Nephron progenitor cell (in vitro differentiated cells): ENCODE results near the gene DYRK3.

ENCODE experiments used
- DNase-seq: peaks from one replicate; pipeline ENCODE4 v3.0.0; 2021
- H3K27ac Mint-ChIP-seq: 2 replicates; pipeline ENCODE4 v1.8.0; 2021; ENCODE audit warnings: mild to moderate bottlenecking, moderate library complexity, mixed read lengths
- H3K27me3 Mint-ChIP-seq: 2 replicates; pipeline ENCODE4 v1.8.0; 2021; ENCODE audit warnings: mild to moderate bottlenecking, low read depth, mixed read lengths; ENCODE audit not compliant: poor library complexity
- H3K36me3 Mint-ChIP-seq: 2 replicates; pipeline ENCODE4 v1.8.0; 2021; ENCODE audit warnings: low read depth, mixed read lengths
- H3K4me1 Mint-ChIP-seq: 2 replicates; pipeline ENCODE4 v1.8.0; 2021; ENCODE audit warnings: mixed read lengths
- H3K4me3 Mint-ChIP-seq: 2 replicates; pipeline ENCODE4 v1.8.0; 2021; ENCODE audit warnings: mild to moderate bottlenecking, moderate library complexity, mixed read lengths
- H3K9me3 Mint-ChIP-seq: 2 replicates; pipeline ENCODE4 v1.8.0; 2021; ENCODE audit warnings: mild to moderate bottlenecking, moderate library complexity, mixed read lengths
- TF ChIP-seq, protein P1 (sequence below): fragments of 200-600 bp; sonication (generic); IDR thresholded peaks from 2 replicates; pipeline ENCODE4 v1.5.0; 2021; ENCODE audit warnings: antibody characterized with exemption

The DYRK3 gene

GRCh38 chr1:206684003-206684402, 48.7 kb downstream of the DYRK3 start:
- TF ChIP-seq, protein P1, sequence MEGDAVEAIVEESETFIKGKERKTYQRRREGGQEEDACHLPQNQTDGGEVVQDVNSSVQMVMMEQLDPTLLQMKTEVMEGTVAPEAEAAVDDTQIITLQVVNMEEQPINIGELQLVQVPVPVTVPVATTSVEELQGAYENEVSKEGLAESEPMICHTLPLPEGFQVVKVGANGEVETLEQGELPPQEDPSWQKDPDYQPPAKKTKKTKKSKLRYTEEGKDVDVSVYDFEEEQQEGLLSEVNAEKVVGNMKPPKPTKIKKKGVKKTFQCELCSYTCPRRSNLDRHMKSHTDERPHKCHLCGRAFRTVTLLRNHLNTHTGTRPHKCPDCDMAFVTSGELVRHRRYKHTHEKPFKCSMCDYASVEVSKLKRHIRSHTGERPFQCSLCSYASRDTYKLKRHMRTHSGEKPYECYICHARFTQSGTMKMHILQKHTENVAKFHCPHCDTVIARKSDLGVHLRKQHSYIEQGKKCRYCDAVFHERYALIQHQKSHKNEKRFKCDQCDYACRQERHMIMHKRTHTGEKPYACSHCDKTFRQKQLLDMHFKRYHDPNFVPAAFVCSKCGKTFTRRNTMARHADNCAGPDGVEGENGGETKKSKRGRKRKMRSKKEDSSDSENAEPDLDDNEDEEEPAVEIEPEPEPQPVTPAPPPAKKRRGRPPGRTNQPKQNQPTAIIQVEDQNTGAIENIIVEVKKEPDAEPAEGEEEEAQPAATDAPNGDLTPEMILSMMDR, result no peak
- Mint-ChIP-seq H3K27me3 (peaks cover 43% of the 10 kb centered on the region), H3K27ac (no peak overlapping the region), H3K9me3 (no peaks in the 10 kb centered on the region), H3K4me3 (peak overlapping the region; percentile 87), H3K36me3 (no peaks in the 10 kb centered on the region), H3K4me1 (peaks cover 41% of the 10 kb centered on the region)
- no peak for DNase-seq

DNA sequence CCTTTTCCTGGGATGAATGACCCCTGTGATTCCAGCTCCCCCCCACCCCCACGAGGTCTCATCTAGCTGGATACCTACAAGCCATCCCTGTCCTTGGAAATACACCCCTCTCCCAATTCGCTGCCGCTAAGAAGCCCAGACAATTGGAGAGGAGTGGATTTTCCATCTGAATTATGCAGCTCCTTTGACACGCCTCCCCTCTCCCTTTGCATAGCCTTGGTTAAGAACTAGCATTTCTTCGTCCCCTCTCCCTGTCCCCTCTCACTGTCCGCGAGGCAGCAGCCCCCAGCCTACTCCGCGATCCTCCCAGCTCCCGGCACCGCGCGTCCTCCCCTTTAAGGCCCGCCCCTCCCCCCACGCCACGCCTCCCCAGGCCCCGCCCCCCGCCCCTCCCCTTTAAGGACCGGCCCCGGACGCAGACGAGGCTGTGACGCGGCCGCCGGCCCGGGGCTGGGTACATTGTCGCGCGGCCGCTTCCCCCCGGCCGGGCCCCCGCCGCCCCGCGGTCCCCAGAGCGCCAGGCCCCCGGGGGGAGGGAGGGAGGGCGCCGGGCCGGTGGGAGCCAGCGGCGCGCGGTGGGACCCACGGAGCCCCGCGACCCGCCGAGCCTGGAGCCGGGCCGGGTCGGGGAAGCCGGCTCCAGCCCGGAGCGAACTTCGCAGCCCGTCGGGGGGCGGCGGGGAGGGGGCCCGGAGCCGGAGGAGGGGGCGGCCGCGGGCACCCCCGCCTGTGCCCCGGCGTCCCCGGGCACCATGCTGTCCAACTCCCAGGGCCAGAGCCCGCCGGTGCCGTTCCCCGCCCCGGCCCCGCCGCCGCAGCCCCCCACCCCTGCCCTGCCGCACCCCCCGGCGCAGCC, 49.4 kb downstream of the DYRK3 start, which contains the start of gene MAPKAPK2:
Gene MAPKAPK2, plus strand, starts transcription at position 428 of the 856 bp plus-strand sequence. Its CDS starts 325 bp downstream, at position 753.
- peak; percentile 83 for DNase-seq
- H3K9me3 Mint-ChIP-seq, result no peaks in the 10 kb centered on the region
- H3K4me3 Mint-ChIP-seq, result peak within 1 kb of the TSS; percentile 94
- H3K36me3 Mint-ChIP-seq, result no peaks in the 10 kb centered on the region
- peak within 1 kb of the TSS; percentile 95 for H3K27ac Mint-ChIP-seq
- peaks cover 36% of the 10 kb centered on the region for H3K27me3 Mint-ChIP-seq
- TF ChIP-seq, protein P1, result no peak
- H3K4me1 Mint-ChIP-seq, result peaks cover 48% of the 10 kb centered on the region

- TF ChIP-seq, protein P1, result no peak
- DNase-seq, result peak; percentile 57
- H3K36me3 Mint-ChIP-seq, result no peaks in the 10 kb centered on the region
- H3K4me1 Mint-ChIP-seq, result peaks cover 55% of the 10 kb centered on the region
- H3K4me3 Mint-ChIP-seq, result peak overlapping the region; percentile 94
- H3K27me3 Mint-ChIP-seq, result peaks cover 34% of the 10 kb centered on the region
- no peaks in the 10 kb centered on the region for H3K9me3 Mint-ChIP-seq
- peak overlapping the region; percentile 95 for H3K27ac Mint-ChIP-seq
Observed at GRCh38 chr1:206685334-206685768, 50.0 kb downstream of the DYRK3 start.

DNA sequence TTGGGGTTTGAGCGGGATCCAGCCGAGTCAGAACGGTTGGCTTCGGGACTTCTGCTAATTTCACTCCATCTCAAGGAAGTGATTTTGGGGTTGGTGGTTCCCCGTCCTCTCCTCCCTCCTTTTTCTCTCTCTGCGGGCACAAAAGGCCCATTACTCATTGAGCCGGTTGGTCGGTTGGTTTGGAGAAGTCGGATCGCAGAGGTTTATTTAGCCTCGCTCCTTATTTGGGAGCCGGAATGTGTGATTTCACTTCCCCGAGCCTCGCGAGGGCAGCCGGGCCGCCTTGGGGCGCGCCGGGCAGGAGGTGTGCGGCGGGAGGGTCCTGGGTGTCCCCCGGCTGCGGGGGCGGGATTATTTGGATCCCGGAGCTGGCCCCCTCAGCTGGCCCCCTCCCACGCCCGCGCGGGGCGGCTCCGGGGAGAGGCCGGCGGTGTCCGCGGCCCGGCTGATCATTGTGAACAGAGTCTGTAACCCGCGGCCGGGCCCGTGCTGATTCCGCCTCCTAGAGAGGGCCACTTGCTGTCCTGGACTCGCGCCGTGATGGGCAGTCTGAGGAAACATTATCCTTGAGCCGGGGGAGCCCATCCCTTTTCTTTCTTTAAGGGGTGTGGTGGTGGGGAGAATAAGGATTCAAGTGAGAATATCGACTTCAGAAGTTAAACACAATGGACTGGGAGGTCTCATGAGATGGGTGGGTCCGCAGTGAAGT, 50.6 kb downstream of the DYRK3 start:
- DNase-seq, result peak; percentile 65
- TF ChIP-seq, protein P1, result no peak
- no peaks in the 10 kb centered on the region for H3K36me3 Mint-ChIP-seq
- no peaks in the 10 kb centered on the region for H3K9me3 Mint-ChIP-seq
- peak overlapping the region; percentile 94 for H3K4me3 Mint-ChIP-seq
- H3K27me3 Mint-ChIP-seq, result peaks cover 34% of the 10 kb centered on the region
- H3K27ac Mint-ChIP-seq, result peak overlapping the region; percentile 94
- peaks cover 60% of the 10 kb centered on the region for H3K4me1 Mint-ChIP-seq

GRCh38 chr1:206686478-206687249, 51.3 kb downstream of the DYRK3 start:
- Mint-ChIP-seq H3K9me3 (no peaks in the 10 kb centered on the region), H3K4me1 (peaks cover 68% of the 10 kb centered on the region), H3K27ac (peak overlapping the region; percentile 90), H3K27me3 (peaks cover 31% of the 10 kb centered on the region), H3K4me3 (peak overlapping the region; percentile 94), H3K36me3 (no peaks in the 10 kb centered on the region)
- TF ChIP-seq, protein P1, result no peak
- DNase-seq, result no peak
